NCI-H2107 treated with DMSO at 0.1 percent for 48 hours (cell line): ENCODE results near the gene MCM10.
"Not testable (repeated sequence)": the region's sequence is repeated elsewhere in the genome, so short reads cannot be mapped to it uniquely, and the experiment has no call there.

Experiments
- DNase-seq: peaks from one replicate; lab custom pipeline; 2025; ENCODE audit not compliant: unreplicated experiment; lab: John Stamatoyannopoulos, UW

The MCM10 gene

GRCh38 chr10:13219685-13220670, 58.6 kb downstream of the MCM10 start:
- no peak for DNase-seq

GRCh38 chr10:13221572-13221971, 60.2 kb downstream of the MCM10 start:
- no peak for DNase-seq

GRCh38 chr10:13222151-13222550, 60.8 kb downstream of the MCM10 start:
- DNase-seq, result no peak

- DNase-seq, result no peak
These were observed 61.2 kb downstream of the MCM10 start for GRCh38 chr10:13222566-13222965.

GRCh38 chr10:13223241-13223640, 61.9 kb downstream of the MCM10 start:
- DNase-seq, result no peak

GRCh38 chr10:13224210-13224995, 63.0 kb downstream of the MCM10 start:
- DNase-seq, result no peak

GRCh38 chr10:13225601-13226000, 64.2 kb downstream of the MCM10 start:
- DNase-seq, result no peak

GRCh38 chr10:13227031-13227430, 65.7 kb downstream of the MCM10 start:
- DNase-seq, result no peak

GRCh38 chr10:13231190-13231589, 69.8 kb downstream of the MCM10 start:
- no peak for DNase-seq

- DNase-seq, result no peak
These were observed 70.5 kb downstream of the MCM10 start for GRCh38 chr10:13231808-13232207.

GRCh38 chr10:13233358-13233757, 72.0 kb downstream of the MCM10 start:
- no peak for DNase-seq

GRCh38 chr10:13234172-13234571, 72.8 kb downstream of the MCM10 start, which contains the start of gene UCMA:
Gene UCMA (minus strand): TSS chr10:13234374. CDS start chr10:13234258, 116 bp downstream.
- no peak for DNase-seq

GRCh38 chr10:13234736-13235135, 73.4 kb downstream of the MCM10 start:
- not testable (repeated sequence) for DNase-seq

- DNase-seq, result no peak
These were observed 75.3 kb downstream of the MCM10 start for GRCh38 chr10:13236638-13237037.

GRCh38 chr10:13238271-13239077, 77.1 kb downstream of the MCM10 start:
- DNase-seq, result no peak

GRCh38 chr10:13239923-13240322, 78.6 kb downstream of the MCM10 start:
- DNase-seq, result no peak

- DNase-seq, result no peak
These were observed 80.3 kb downstream of the MCM10 start for GRCh38 chr10:13241613-13242012.

- not testable (repeated sequence) for DNase-seq
These were observed 80.9 kb downstream of the MCM10 start for GRCh38 chr10:13242260-13242659.

GRCh38 chr10:13247246-13247645, 85.9 kb downstream of the MCM10 start:
- no peak for DNase-seq

GRCh38 chr10:13247784-13248183, 86.4 kb downstream of the MCM10 start:
- no peak for DNase-seq

- no peak for DNase-seq
These were observed 92.4 kb downstream of the MCM10 start for GRCh38 chr10:13253726-13254125.
